ENCODE measurements around the gene NCOR1.

DNA sequence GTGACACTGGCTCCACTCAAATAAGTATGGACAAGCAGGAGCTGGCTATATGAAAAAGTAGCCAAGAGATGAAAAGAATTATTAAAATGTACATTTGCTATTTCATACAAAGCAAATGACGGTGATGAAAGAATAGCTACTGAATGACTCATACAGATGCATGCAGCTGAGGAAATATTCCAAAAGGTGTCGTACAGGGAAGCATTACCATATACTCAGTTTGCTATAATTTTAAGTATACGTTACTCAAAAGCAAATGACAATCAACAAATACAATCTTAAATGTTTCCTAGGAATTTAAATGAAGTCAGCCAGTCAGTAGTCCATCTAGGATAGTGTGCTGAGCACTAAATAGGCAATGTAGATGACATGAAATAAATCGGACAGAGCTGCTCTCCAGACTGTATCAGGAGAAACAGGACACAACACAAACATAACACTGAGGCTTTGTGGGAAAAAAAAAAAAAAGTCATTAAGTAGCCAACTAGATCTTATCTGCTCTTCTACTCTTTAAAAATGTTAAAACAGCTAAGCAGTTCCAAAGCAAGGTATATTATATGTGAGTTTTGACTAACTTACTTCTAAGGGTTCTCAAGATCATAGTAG is 65.0 kb downstream of the NCOR1 start:
- TF ChIP-seq ATF6 (CRISPR knock-in tag; IDR thresholded peaks at IDR 0.05) (no peak), CTCF (IDR thresholded peaks at IDR 0.05 in 2 of 3, conservative IDR thresholded peaks at IDR 0.05 in 1 of 3; ENCODE audit: insufficient read depth in 2 of 3, low read depth in 1 of 3, low read length in 3 of 3) (no peak), CHCHD3 (CRISPR knock-in tag; IDR thresholded peaks at IDR 0.05) (no peak), NFRKB (IDR thresholded peaks at IDR 0.05; ENCODE audit: low read depth) (no peak), JUNB (CRISPR knock-in tag; conservative IDR thresholded peaks at IDR 0.05) (no peak), MYC (IDR thresholded peaks at IDR 0.05; ENCODE audit: low read depth, low read length) (no peak), MYC (CRISPR knock-in tag; IDR thresholded peaks at IDR 0.05; ENCODE audit: borderline replicate concordance, low read depth) (no peak), CHD1 (IDR thresholded peaks at IDR 0.05; ENCODE audit: low read length) (no peak), SP1 (CRISPR knock-in tag; IDR thresholded peaks at IDR 0.05) (no peak)
